Endodermal cell (in vitro differentiated cells): Measurements from ENCODE around the gene C16orf46. TPM values are rescaled to one million over a fixed set of nuclear protein-coding genes. Genes with fewer than 3 reads are reported as not detected.
A peak's percentile ranks its signal among the peaks of the same experiment; 100 is the strongest.

Experiments used
- DNase-seq: peaks from one replicate; pipeline ENCODE4 v3.0.0-alpha.2; 2017
- H3K27ac ChIP-seq: 2 replicates; pipeline ENCODE4 v1.5.1; 2013; ENCODE audit warnings: mild to moderate bottlenecking, low read depth, low read length, moderate library complexity
- H3K27me3 ChIP-seq: 2 replicates; pipeline ENCODE4 v1.6.1; 2013; ENCODE audit warnings: mild to moderate bottlenecking, low read length, moderate library complexity; ENCODE audit not compliant: insufficient read depth, control insufficient read depth, poor library complexity, severe bottlenecking
- H3K36me3 ChIP-seq: 2 replicates; pipeline ENCODE4 v1.7.0; 2013; ENCODE audit warnings: mild to moderate bottlenecking, low read length, moderate library complexity; ENCODE audit not compliant: control insufficient read depth, insufficient read depth
- H3K4me1 ChIP-seq: one replicate; pipeline ENCODE4 v1.7.0; 2013; ENCODE audit warnings: low read length; ENCODE audit not compliant: control insufficient read depth, insufficient read depth
- H3K4me3 ChIP-seq: 2 replicates; pipeline ENCODE4 v1.5.1; 2013; ENCODE audit warnings: mild to moderate bottlenecking, low read length, moderate library complexity
- H3K9ac ChIP-seq: 2 replicates; pipeline ENCODE4 v1.6.1; 2013; ENCODE audit warnings: mild to moderate bottlenecking, low read length, moderate library complexity; ENCODE audit not compliant: poor library complexity, severe bottlenecking; ENCODE audit errors: extremely low read depth
- H3K9me3 ChIP-seq: 2 replicates; pipeline ENCODE4 v1.6.1; 2013; ENCODE audit warnings: mild to moderate bottlenecking, low read length, moderate library complexity; ENCODE audit not compliant: control insufficient read depth
- H3K27ac Mint-ChIP-seq: 2 replicates; pipeline ENCODE4 v1.8.0; 2020; ENCODE audit warnings: mixed read lengths
- H3K27me3 Mint-ChIP-seq: 2 replicates; pipeline ENCODE4 v1.8.0; 2021; ENCODE audit warnings: mild to moderate bottlenecking, mixed read lengths; ENCODE audit not compliant: insufficient read depth
- H3K36me3 Mint-ChIP-seq: 2 replicates; pipeline ENCODE4 v1.8.0; 2020; ENCODE audit warnings: low read depth, mixed read lengths
- H3K4me1 Mint-ChIP-seq: 2 replicates; pipeline ENCODE4 v1.8.0; 2020; ENCODE audit warnings: mixed read lengths
- H3K4me3 Mint-ChIP-seq: 2 replicates; pipeline ENCODE4 v1.8.0; 2020; ENCODE audit warnings: mild to moderate bottlenecking, moderate library complexity, mixed read lengths
- H3K9me3 Mint-ChIP-seq: 2 replicates; pipeline ENCODE4 v1.8.0; 2020; ENCODE audit warnings: mild to moderate bottlenecking, mixed read lengths
- CTCF ChIP-seq: fragments of 200-600 bp; sonication (generic); conservative IDR thresholded peaks from 2 replicates; pipeline ENCODE4 v1.5.0; 2021; ENCODE audit warnings: antibody characterized with exemption, mild to moderate bottlenecking
- WGBS, 2 experiments: methylation state at CpG; one replicate each; pipeline versions ENCODE4 v1.1.5 to v1.1.7; 2013; ENCODE audit warnings: missing lambda C conversion rate in 2 of 2, mixed read lengths in 1 of 2; ENCODE audit not compliant: insufficient coverage in 1 of 2, insufficient read length in 1 of 2; 5-methylcytosine and 5-hydroxymethylcytosine counted together
- total RNA-seq, 2 donors: library from RNA; stranded (reverse); fragmentation: NEBNext Ultra II Directional in 1 of 2; extraction: Animal tissue kit (Norgen Biotek cat#: 25700) in 1 of 2; gene quantifications; 2 replicates in 1 of 2; 3 replicates in 1 of 2; pipeline ENCODE4 v1.2.1, GENCODE V29; 2021

The C16orf46 gene
- total RNA-seq, 2 donors from 2014 or later: 2.9 to 3.9 TPM

- no peaks in the 10 kb centered on the region for H3K27me3 Mint-ChIP-seq
- H3K27ac Mint-ChIP-seq: peak overlapping the region; percentile 26
- H3K4me1 Mint-ChIP-seq: no peaks in the 10 kb centered on the region
- H3K36me3 ChIP-seq: no peaks in the 10 kb centered on the region
- no peaks in the 10 kb centered on the region for H3K4me1 ChIP-seq
- no peak for DNase-seq
- H3K36me3 Mint-ChIP-seq: peaks cover 10% of the 10 kb centered on the region
- H3K27me3 ChIP-seq: no peaks in the 10 kb centered on the region
- H3K9ac ChIP-seq: no peak overlapping the region
- H3K4me3 Mint-ChIP-seq: no peak overlapping the region
- no peak overlapping the region for H3K4me3 ChIP-seq
- WGBS, 2 experiments: 88 to 90% methylated on average over 13 to 14 of the region's 14 CpGs
- no peak for TF ChIP-seq CTCF
- H3K9me3 Mint-ChIP-seq: no peaks in the 10 kb centered on the region
- H3K9me3 ChIP-seq: no peaks in the 10 kb centered on the region
- no peak overlapping the region for H3K27ac ChIP-seq
These were observed 16.3 kb downstream of the C16orf46 start for GRCh38 chr16:81060576-81061306.

GRCh38 chr16:81053761-81054160, 23.3 kb downstream of the C16orf46 start:
- Histone ChIP-seq H3K27ac (no peak overlapping the region), H3K4me3 (no peak overlapping the region), H3K36me3 (no peaks in the 10 kb centered on the region), H3K9ac (no peak overlapping the region), H3K27me3 (no peaks in the 10 kb centered on the region), H3K4me1 (no peaks in the 10 kb centered on the region), H3K9me3 (peaks cover 15% of the 10 kb centered on the region)
- peaks cover 15% of the 10 kb centered on the region for H3K9me3 Mint-ChIP-seq
- H3K4me3 Mint-ChIP-seq: no peak overlapping the region
- no peak for TF ChIP-seq CTCF
- 87 to 96% methylated on average over 7 to 10 of the region's 11 CpGs for WGBS, 2 experiments
- H3K36me3 Mint-ChIP-seq: peaks cover 10% of the 10 kb centered on the region
- no peaks in the 10 kb centered on the region for H3K27me3 Mint-ChIP-seq
- peaks cover 4% of the 10 kb centered on the region for H3K4me1 Mint-ChIP-seq
- no peak for DNase-seq
- no peak overlapping the region for H3K27ac Mint-ChIP-seq

GRCh38 chr16:81042821-81043220, 34.2 kb downstream of the C16orf46 start:
- Histone ChIP-seq H3K4me3 (no peak overlapping the region), H3K9me3 (no peaks in the 10 kb centered on the region), H3K4me1 (no peaks in the 10 kb centered on the region), H3K9ac (no peak overlapping the region), H3K27me3 (no peaks in the 10 kb centered on the region), H3K27ac (no peak overlapping the region), H3K36me3 (peaks cover 74% of the 10 kb centered on the region)
- peaks cover 16% of the 10 kb centered on the region for H3K4me1 Mint-ChIP-seq
- DNase-seq: no peak
- no peak for TF ChIP-seq CTCF
- H3K27me3 Mint-ChIP-seq: no peaks in the 10 kb centered on the region
- WGBS, 2 experiments: 96% methylated on average over 2 of the region's 2 CpGs; no CpG with 5 or more reads in 1 of the 2 experiments
- no peak overlapping the region for H3K27ac Mint-ChIP-seq
- no peaks in the 10 kb centered on the region for H3K9me3 Mint-ChIP-seq
- H3K36me3 Mint-ChIP-seq: peaks cover 59% of the 10 kb centered on the region
- no peak overlapping the region for H3K4me3 Mint-ChIP-seq
